ENCODE measurements around the gene DIPK1B.
"Not testable (repeated sequence)": the region's sequence is repeated elsewhere in the genome, so short reads cannot be mapped to it uniquely, and the experiment has no call there.

DIPK1B gene

DNA sequence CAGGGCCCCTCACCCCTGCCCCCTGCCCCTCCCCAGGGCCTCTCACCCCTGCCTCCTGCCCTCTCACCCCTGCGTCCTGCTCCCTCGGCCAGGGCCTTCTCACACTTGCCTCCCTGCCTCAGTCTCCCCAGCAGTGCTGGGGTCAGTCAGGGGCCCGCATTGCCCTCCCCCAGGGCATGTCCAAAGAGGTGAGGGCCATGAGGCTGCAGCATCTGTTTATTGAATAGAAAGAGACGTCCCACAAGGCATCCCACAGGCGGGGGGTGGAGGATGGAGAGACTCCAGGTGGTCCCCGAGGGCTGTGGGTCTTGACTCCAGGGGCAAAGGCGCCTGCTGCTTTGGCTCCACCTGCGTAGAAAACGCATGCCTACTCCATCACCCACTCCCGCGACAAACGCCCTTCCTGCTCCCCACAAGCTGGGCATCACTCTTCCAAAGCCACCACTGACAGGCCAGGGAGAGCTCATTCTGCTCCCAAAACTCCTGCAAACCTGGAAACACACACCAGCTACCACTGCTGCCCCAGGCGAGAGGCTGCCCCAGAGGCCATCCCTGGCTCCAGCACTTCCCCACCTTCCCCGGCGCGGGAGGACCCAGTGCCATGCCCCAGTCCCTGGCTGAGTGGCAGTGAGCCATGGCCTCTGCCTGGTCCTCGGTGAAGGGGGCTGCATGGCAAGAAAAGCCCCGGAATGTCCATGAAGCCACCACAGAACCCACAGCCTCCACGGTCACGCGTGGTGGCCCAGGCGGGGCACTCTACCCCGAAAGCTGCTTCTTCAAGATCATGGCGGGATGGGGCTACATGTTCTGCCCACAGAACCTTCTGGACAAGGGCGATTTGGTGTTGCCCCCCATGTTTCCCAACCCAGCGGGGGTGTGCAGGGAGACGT, 47.3 kb downstream of the DIPK1B start:
- H3K27ac ChIP-seq (ENCODE audit: poor library complexity, severe bottlenecking), result no peak overlapping the region
- no peak for ATAC-seq (ENCODE audit: low read depth)

GRCh38 chr9:136760424-136760823, 48.1 kb downstream of the DIPK1B start:
- Histone ChIP-seq H3K27me3 (ENCODE audit: insufficient read depth, poor library complexity, severe bottlenecking) (no peaks in the 10 kb centered on the region), H3K4me3 (ENCODE audit: severe bottlenecking) (no peak overlapping the region), H3K9me3 (ENCODE audit: severe bottlenecking) (no peaks in the 10 kb centered on the region), H3K27ac (ENCODE audit: poor library complexity, severe bottlenecking) (no peak overlapping the region), H3K4me1 (ENCODE audit: insufficient read depth, poor library complexity, severe bottlenecking) (no peaks in the 10 kb centered on the region), H3K36me3 (ENCODE audit: low read depth) (no peaks in the 10 kb centered on the region)
- no peak for ATAC-seq (ENCODE audit: low read depth)
- no peak for TF ChIP-seq CTCF (IDR thresholded peaks at IDR 0.05; ENCODE audit: poor library complexity, severe bottlenecking)
- DNase-seq (ENCODE audit: low spot score), result peak; percentile 58

More for the DNA sequence above, 47.3 kb downstream of the DIPK1B start:
- Histone ChIP-seq H3K36me3 (ENCODE audit: low read depth) (no peaks in the 10 kb centered on the region), H3K4me3 (ENCODE audit: severe bottlenecking) (no peak overlapping the region), H3K4me1 (ENCODE audit: insufficient read depth, poor library complexity, severe bottlenecking) (no peaks in the 10 kb centered on the region), H3K9me3 (ENCODE audit: severe bottlenecking) (no peaks in the 10 kb centered on the region), H3K27me3 (ENCODE audit: insufficient read depth, poor library complexity, severe bottlenecking) (no peaks in the 10 kb centered on the region)
- no peak for TF ChIP-seq CTCF (IDR thresholded peaks at IDR 0.05; ENCODE audit: poor library complexity, severe bottlenecking)
- peak; percentile 62 for DNase-seq (ENCODE audit: low spot score)

DNA sequence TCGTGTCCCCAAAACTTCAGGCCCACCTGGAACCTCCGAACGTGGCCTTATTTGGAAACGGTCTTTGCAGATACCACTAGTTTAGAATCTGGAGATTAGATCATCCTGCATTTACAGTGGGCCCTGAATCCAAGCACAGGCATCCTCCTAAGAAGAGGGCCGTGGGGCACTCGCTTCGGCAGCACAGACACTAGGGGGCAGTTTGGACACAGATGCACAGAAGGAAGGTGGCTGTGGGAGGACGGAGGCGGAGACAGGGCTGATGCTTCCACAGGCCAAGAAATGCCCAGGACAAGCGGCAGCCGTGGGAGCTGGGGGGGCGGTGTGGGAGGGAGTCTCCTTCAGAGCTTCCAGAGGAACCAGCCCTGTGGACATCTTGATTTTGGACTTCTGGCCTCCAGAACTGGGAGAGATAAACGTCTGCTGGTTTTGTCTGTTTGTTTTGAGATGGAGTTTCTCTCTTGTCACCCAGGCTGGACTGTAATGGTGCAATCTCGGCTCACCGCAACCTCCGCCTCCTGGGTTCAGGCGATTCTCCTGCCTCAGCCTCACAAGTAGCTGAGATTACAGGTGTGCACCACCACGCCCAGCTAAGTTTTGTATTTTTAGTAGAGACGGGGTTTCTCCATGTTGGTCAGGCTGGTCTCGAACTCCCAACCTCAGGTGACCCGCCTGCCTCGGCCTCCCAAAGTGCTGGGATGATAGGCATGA, 48.6 kb downstream of the DIPK1B start:
- H3K36me3 ChIP-seq (ENCODE audit: low read depth); H3K27me3 ChIP-seq (ENCODE audit: insufficient read depth, poor library complexity, severe bottlenecking); H3K9me3 ChIP-seq (ENCODE audit: severe bottlenecking); H3K4me1 ChIP-seq (ENCODE audit: insufficient read depth, poor library complexity, severe bottlenecking); H3K27ac ChIP-seq (ENCODE audit: poor library complexity, severe bottlenecking); H3K4me3 ChIP-seq (ENCODE audit: severe bottlenecking): not testable (repeated sequence)
- DNase-seq (ENCODE audit: low spot score), result peak; percentile 72
- peak; percentile 80 for ATAC-seq (ENCODE audit: low read depth)
- peak; percentile 59 for TF ChIP-seq CTCF (IDR thresholded peaks at IDR 0.05; ENCODE audit: poor library complexity, severe bottlenecking)

- H3K27me3 ChIP-seq (ENCODE audit: insufficient read depth, poor library complexity, severe bottlenecking), result no peaks in the 10 kb centered on the region
- no peaks in the 10 kb centered on the region for H3K4me1 ChIP-seq (ENCODE audit: insufficient read depth, poor library complexity, severe bottlenecking)
- DNase-seq (ENCODE audit: low spot score) (no peak), ATAC-seq (ENCODE audit: low read depth) (no peak)
- TF ChIP-seq CTCF (IDR thresholded peaks at IDR 0.05; ENCODE audit: poor library complexity, severe bottlenecking), result no peak
- H3K4me3 ChIP-seq (ENCODE audit: severe bottlenecking), result no peak overlapping the region
- H3K9me3 ChIP-seq (ENCODE audit: severe bottlenecking), result no peaks in the 10 kb centered on the region
- no peaks in the 10 kb centered on the region for H3K36me3 ChIP-seq (ENCODE audit: low read depth)
- H3K27ac ChIP-seq (ENCODE audit: poor library complexity, severe bottlenecking), result no peak overlapping the region
These were observed 49.2 kb downstream of the DIPK1B start for GRCh38 chr9:136761545-136761981.

All from RWPE2 (cell line).